GM03348 (cell line): ENCODE measurements around the gene IFITM2.
A peak's percentile ranks its signal among the peaks of the same experiment; 100 is the strongest.
"Not testable (repeated sequence)": the region's sequence is repeated elsewhere in the genome, so short reads cannot be mapped to it uniquely, and the experiment has no call there.

ENCODE experiments used
- DNase-seq: peaks from one replicate; pipeline ENCODE4 v3.0.0; 2012; ENCODE audit warnings: low spot score

IFITM2 gene

GRCh38 chr11:308740-309665 lies 1.4 kb downstream of the IFITM2 start:
- DNase-seq, result not testable (repeated sequence)

- not testable (repeated sequence) for DNase-seq
These were observed 2.5 kb downstream of the IFITM2 start for GRCh38 chr11:309979-310572.

GRCh38 chr11:311013-311748 lies 3.6 kb downstream of the IFITM2 start:
- DNase-seq, result not testable (repeated sequence)

GRCh38 chr11:312092-312816 lies 4.6 kb downstream of the IFITM2 start:
- no peak for DNase-seq

- no peak for DNase-seq
These were observed 5.7 kb downstream of the IFITM2 start for GRCh38 chr11:313304-313786.

GRCh38 chr11:313787-314553 lies 6.4 kb downstream of the IFITM2 start, which contains the start of gene IFITM1:
Gene IFITM1, plus strand, starts transcription at chr11:314040. Its CDS starts 131 bp downstream, at chr11:314171.
- peak; percentile 88 for DNase-seq

- not testable (repeated sequence) for DNase-seq
These were observed 6.9 kb downstream of the IFITM2 start for GRCh38 chr11:314554-314875.

- DNase-seq, result no peak
These were observed 7.5 kb downstream of the IFITM2 start for GRCh38 chr11:315051-315481.

GRCh38 chr11:315516-315994 lies 7.9 kb downstream of the IFITM2 start:
- no peak for DNase-seq

- no peak for DNase-seq
These were observed 8.6 kb downstream of the IFITM2 start for GRCh38 chr11:316031-316701.

- DNase-seq, result no peak
These were observed 9.3 kb downstream of the IFITM2 start for GRCh38 chr11:316891-317301.

- DNase-seq, result not testable (repeated sequence)
These were observed 10.2 kb downstream of the IFITM2 start for GRCh38 chr11:317668-318404.

- DNase-seq, result not testable (repeated sequence)
These were observed 10.9 kb downstream of the IFITM2 start for GRCh38 chr11:318405-319120.

GRCh38 chr11:319121-319887 lies 11.7 kb downstream of the IFITM2 start:
- not testable (repeated sequence) for DNase-seq

GRCh38 chr11:319888-320273 lies 12.3 kb downstream of the IFITM2 start:
- DNase-seq, result not testable (repeated sequence)

GRCh38 chr11:324156-324555 lies 16.5 kb downstream of the IFITM2 start:
- no peak for DNase-seq

GRCh38 chr11:324593-325517 lies 17.2 kb downstream of the IFITM2 start:
- not testable (repeated sequence) for DNase-seq
